NT2/D1 (cell line): ENCODE results near the gene MYO1C.
"Not testable (repeated sequence)": the region's sequence is repeated elsewhere in the genome, so short reads cannot be mapped to it uniquely, and the experiment has no call there.

ENCODE experiments used
- DNase-seq: peaks from one replicate; pipeline ENCODE4 v3.0.0-alpha.2; 2011; ENCODE audit warnings: low read depth, low spot score
- H3K27me3 ChIP-seq: 2 replicates; pipeline ENCODE4 v1.6.0; 2011; ENCODE audit warnings: mild to moderate bottlenecking; ENCODE audit not compliant: insufficient read length, insufficient read depth
- H3K36me3 ChIP-seq: 2 replicates; pipeline ENCODE4 v1.6.1; 2011; ENCODE audit warnings: mild to moderate bottlenecking, low read length, mixed read lengths; ENCODE audit not compliant: insufficient read depth, insufficient read length
- H3K4me1 ChIP-seq: 2 replicates; pipeline ENCODE4 v1.5.1; 2011; ENCODE audit not compliant: insufficient read depth, insufficient read length
- H3K4me3 ChIP-seq: 2 replicates; pipeline ENCODE4 v1.5.1; 2011; ENCODE audit warnings: low read depth; ENCODE audit not compliant: insufficient read length
- H3K9ac ChIP-seq: 2 replicates; pipeline ENCODE4 v1.6.0; 2011; ENCODE audit warnings: low read depth; ENCODE audit not compliant: insufficient read length
- H3K9me3 ChIP-seq: 2 replicates; pipeline ENCODE4 v1.5.1; 2011; ENCODE audit warnings: mild to moderate bottlenecking, low read length; ENCODE audit not compliant: insufficient read depth
- SUZ12 ChIP-seq: IDR thresholded peaks from 2 replicates; pipeline ENCODE4 v1.6.1; 2011; ENCODE audit not compliant: insufficient read length, insufficient read depth; ENCODE audit errors: extremely low read depth
- YY1 ChIP-seq: IDR thresholded peaks from 2 replicates; pipeline ENCODE4 v1.6.1; 2011; ENCODE audit not compliant: insufficient read length, insufficient read depth
- ZNF274 ChIP-seq: IDR thresholded peaks from 2 replicates; pipeline ENCODE4 v1.6.1; 2011; ENCODE audit warnings: mild to moderate bottlenecking, low read depth, low read length

Gene MYO1C

DNA sequence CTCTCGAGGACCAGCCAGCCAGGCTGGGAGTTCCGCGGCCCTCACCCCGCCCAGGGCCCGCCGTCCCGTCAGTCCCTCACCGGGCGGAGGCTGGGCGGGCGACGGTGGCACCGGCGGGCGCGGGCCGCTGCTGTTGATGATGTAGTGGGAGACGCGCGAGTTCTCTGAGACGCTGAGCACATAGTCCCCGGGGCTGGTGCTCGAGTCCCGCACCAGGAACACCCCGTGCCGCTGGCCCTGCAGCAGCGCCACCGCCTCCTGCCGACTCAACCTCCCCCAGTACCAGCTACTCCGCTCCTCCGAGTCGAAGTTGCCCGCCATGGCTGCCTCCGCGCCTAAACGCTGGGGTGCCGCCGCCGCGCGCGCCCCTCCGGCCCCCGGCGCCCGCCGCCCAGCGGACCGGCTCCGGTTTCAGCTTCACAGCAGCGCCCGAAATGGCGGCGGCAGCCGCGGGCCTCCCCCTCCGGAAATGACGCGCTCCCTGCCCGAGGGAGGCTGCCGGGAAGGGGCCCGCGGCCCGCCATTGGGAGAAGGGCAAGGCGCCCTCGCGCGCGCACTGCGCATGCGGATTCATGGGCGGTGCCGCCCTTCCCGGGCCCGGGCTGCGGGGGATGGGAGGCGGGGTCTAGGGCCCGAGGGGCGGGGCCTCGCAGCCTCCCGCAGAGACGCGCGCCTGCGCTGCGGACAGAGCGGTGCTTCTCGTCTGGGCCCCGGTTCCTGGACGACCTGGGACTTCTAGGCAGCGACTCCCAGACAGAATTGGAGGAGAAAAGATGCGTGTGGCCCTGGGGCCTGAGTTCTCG, 36.5 kb downstream of the MYO1C start, which contains the start of gene CRK:
Gene CRK, minus strand, starts transcription at position 436 of the 803 bp plus-strand sequence. Its CDS starts 115 bp downstream, at position 321.
- Histone ChIP-seq H3K27me3 (no peaks in the 10 kb centered on the region), H3K4me3 (peak within 1 kb of the TSS; percentile 88), H3K9me3 (no peaks in the 10 kb centered on the region), H3K36me3 (peaks cover 26% of the 10 kb centered on the region), H3K9ac (peak within 1 kb of the TSS; percentile 98), H3K4me1 (no peaks in the 10 kb centered on the region)
- TF ChIP-seq ZNF274 (no peak), SUZ12 (no peak), YY1 (peak; percentile 94)
- peak; percentile 84 for DNase-seq

DNA sequence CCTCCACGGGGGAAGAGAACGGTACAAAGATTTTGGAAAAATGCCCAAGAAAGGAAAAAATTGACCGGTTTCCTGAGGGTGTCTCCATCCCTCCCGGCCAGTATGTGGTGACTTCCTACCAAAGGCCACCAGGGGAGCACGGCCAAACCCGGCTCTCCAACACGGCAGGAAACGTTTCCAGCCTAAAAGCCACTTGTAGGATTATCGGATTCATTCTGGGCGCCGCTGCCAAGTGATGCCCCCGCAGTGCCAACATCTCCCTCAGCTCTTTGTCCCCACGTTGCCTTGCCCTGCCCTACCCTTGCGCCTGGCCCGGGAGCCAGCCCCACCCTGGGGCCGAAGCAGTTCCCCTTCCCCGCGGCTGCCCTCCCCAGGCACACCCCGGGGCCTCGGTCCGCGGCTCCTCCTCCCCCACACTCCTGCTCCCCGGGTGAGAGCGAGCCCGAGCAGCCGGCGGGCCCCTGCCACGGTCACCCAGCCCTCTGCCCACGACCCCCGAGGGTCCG, 37.1 kb downstream of the MYO1C start:
- H3K36me3 ChIP-seq = peaks cover 26% of the 10 kb centered on the region
- peak; percentile 36 for DNase-seq
- TF ChIP-seq YY1 (no peak), SUZ12 (no peak)
- no peaks in the 10 kb centered on the region for H3K4me1 ChIP-seq
- H3K27me3 ChIP-seq = no peaks in the 10 kb centered on the region
- peak overlapping the region; percentile 98 for H3K9ac ChIP-seq
- peak overlapping the region; percentile 88 for H3K4me3 ChIP-seq
- H3K9me3 ChIP-seq = no peaks in the 10 kb centered on the region

DNA sequence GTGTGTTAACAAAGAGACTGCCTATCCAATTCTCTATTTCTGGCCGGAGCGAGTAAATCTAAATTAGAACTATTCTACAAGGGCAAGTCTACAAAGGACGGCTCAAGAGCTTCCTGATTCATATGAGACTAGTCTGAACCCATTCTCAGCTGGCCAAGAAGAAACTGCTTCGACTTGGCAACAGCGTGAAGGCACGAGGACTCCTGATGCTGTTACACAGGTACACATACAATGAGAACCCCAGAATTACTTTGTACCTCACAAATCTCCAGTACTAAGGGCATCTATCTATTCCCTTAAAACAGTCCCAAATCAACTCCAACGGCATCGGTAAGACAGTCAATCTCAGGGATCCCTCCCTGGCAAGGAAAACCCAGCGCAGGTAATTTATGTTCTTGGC, 37.9 kb downstream of the MYO1C start:
- no peaks in the 10 kb centered on the region for H3K9me3 ChIP-seq
- no peaks in the 10 kb centered on the region for H3K27me3 ChIP-seq
- H3K36me3 ChIP-seq = peaks cover 28% of the 10 kb centered on the region
- no peak for DNase-seq
- peak overlapping the region; percentile 88 for H3K4me3 ChIP-seq
- TF ChIP-seq ZNF274 = no peak
- no peak for TF ChIP-seq SUZ12
- no peak for TF ChIP-seq YY1
- H3K9ac ChIP-seq = peak overlapping the region; percentile 98
- no peaks in the 10 kb centered on the region for H3K4me1 ChIP-seq

DNA sequence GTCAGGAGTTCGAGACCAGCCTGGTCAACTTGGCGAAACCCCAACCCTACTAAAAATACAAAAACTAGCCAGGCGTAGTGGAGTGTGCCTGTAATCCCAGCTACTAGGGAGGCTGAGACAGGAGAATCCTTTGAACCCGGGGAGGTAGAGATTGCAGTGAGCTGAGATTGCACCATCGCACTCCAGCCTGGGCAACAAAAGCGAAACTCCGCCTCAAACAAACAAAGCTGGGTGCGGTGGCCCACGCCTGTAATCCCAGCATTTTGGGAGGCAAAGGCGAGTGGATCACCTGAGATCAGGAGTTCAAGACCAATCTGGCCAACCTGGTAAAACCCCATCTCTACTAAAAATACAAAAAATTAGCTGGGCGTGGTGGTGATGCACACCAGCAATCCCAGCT, 38.8 kb downstream of the MYO1C start:
- H3K9ac ChIP-seq, H3K4me1 ChIP-seq, H3K9me3 ChIP-seq, H3K27me3 ChIP-seq, H3K4me3 ChIP-seq, DNase-seq: not testable (repeated sequence)
- H3K36me3 ChIP-seq = peaks cover 35% of the 10 kb centered on the region

DNA sequence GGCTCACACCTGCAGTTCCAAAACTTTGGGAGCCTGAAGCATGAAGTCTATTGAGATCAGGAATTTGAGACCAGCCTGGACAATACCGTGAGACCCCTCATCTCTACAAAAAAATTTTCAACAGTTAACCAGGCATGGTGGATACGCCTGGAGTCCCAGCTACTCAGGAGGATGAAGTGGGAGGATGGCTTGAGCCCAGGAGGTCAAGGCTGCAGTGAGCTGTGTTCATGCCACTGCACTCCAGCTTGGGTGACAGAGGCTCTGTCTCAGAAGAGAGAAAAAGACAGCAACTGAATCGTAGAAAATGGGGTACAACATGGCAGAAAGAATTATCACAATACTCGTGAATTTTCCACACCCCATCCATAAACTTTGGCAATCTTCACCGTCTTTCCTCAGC, 39.6 kb downstream of the MYO1C start:
- TF ChIP-seq SUZ12 = no peak
- no peak for TF ChIP-seq YY1
- TF ChIP-seq ZNF274 = no peak
- H3K36me3 ChIP-seq = peaks cover 42% of the 10 kb centered on the region
- no peaks in the 10 kb centered on the region for H3K9me3 ChIP-seq
- DNase-seq = no peak
- H3K4me1 ChIP-seq = peaks cover 3% of the 10 kb centered on the region
- no peak overlapping the region for H3K4me3 ChIP-seq
- no peaks in the 10 kb centered on the region for H3K27me3 ChIP-seq
- H3K9ac ChIP-seq = no peak overlapping the region

DNA sequence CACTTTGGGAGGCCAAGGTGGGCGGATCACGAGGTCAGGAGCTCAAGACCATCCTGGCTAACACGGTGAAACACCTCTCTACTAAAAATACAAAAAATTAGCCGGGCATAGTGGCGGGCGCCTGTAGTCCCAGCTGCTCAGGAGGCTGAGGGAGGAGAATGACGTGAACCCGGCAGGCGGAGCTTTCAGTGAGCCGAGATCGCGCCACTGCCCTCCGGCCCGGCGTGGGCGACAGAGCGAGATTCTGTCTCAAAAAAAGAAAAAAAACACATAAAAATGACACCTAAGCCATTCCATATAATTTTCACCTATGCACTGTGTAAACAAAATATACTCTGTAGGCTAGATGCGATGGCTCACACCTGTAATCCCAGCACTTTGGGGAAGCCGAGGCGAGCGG, 42.2 kb downstream of the MYO1C start:
- H3K4me1 ChIP-seq, H3K9ac ChIP-seq, H3K9me3 ChIP-seq, H3K27me3 ChIP-seq, DNase-seq, H3K4me3 ChIP-seq: not testable (repeated sequence)
- H3K36me3 ChIP-seq = peaks cover 59% of the 10 kb centered on the region

DNA sequence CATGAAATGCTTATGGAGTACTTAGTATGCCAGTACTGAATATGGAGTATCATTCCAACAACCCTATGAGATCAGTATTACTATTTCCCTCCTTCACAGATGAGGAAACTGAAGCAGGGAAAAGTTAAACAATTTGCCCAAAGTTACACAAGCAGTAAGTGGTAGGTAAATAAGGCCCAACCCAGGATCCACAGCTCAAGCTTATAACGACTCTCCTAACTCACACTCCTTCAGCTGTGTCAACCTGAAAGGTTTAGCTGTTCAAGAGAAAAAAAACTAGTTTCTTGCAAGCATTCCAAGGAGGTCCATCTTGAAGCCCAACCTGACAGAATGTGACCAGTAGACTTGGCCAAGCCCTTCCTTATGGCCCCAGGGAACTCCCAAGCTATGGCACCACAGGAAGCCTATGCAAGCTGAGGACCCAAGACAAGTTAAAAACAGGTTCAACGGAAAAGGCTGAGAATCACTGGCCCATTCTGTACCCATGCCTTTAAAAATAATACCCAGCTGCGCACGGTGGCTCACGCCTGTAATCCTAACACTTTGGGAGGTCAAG, 43.0 kb downstream of the MYO1C start:
- Histone ChIP-seq H3K9ac (no peak overlapping the region), H3K36me3 (peaks cover 57% of the 10 kb centered on the region), H3K27me3 (no peaks in the 10 kb centered on the region)

DNA sequence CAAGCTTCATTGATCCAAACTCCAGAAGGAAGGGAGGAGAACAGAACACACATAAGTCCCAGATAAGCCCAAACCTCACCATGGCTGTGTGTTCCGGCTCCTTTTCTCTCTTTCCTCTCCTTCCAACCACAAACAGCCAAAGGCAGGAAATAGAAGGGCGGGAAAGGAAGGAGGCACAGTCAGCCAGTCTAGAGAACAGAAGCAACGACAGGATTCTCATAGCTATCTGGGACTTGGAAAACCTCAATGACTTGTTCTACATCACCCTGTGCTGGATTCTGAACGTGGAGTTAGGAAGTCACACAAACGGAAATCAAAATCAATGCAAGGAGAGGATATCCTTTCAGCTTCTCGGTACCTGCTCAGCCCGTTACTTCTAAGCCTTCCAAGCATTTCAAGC, 45.4 kb downstream of the MYO1C start:
- H3K27me3 ChIP-seq = no peaks in the 10 kb centered on the region
- TF ChIP-seq ZNF274 = no peak
- no peak for TF ChIP-seq SUZ12
- TF ChIP-seq YY1 = no peak
- no peak overlapping the region for H3K4me3 ChIP-seq
- H3K4me1 ChIP-seq = peaks cover 3% of the 10 kb centered on the region
- peaks cover 43% of the 10 kb centered on the region for H3K36me3 ChIP-seq
- H3K9ac ChIP-seq = no peak overlapping the region
- no peaks in the 10 kb centered on the region for H3K9me3 ChIP-seq
- no peak for DNase-seq

More for the DNA sequence above, 43.0 kb downstream of the MYO1C start:
- H3K4me3 ChIP-seq = no peak overlapping the region
- H3K4me1 ChIP-seq = peaks cover 3% of the 10 kb centered on the region
- no peak for TF ChIP-seq YY1
- DNase-seq = no peak
- H3K9me3 ChIP-seq = no peaks in the 10 kb centered on the region
